ENCODE data around the gene HCRTR1.

DNA sequence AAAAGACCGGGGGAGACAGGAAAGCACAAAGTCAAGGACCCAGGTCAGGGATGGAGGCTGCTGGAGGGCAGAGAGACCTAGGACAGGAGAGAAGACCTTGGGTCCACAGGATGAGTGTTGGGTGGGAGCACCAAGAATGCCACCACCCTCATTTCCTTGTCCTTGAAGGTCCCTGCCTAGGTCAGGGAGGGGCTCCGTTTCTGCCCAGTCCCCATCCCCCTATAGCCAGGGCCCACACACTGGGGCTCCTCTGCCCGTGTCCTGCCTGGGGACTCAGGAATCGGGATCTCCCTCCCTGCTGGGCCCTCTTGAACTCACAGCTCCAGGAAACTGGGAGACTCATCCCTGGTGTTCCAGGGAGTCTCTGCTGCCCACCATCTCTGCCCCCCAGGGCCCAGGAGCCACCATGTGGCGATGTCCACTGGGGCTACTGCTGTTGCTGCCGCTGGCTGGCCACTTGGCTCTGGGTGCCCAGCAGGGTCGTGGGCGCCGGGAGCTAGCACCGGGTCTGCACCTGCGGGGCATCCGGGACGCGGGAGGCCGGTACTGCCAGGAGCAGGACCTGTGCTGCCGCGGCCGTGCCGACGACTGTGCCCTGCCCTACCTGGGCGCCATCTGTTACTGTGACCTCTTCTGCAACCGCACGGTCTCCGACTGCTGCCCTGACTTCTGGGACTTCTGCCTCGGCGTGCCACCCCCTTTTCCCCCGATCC, 40.6 kb upstream of the HCRTR1 start:
- TF ChIP-seq POLR2A (IDR thresholded peaks at IDR 0.05; ENCODE audit: low read length) (no peak), GATA1 (IDR thresholded peaks at IDR 0.05; ENCODE audit: low read depth, low read length) (no peak)

All from erythroblast (primary cell).